GM21825 (cell line): ENCODE results near the gene LRRFIP1.
"Not testable (repeated sequence)": the region's sequence is repeated elsewhere in the genome, so short reads cannot be mapped to it uniquely, and the experiment has no call there.

Experiments used
- ATAC-seq: cut with Tn5 transposase; IDR thresholded peaks from one replicate; pipeline ENCODE4 v1.9.1; 2021; ENCODE audit warnings: mild to moderate bottlenecking, moderate library complexity; ENCODE audit not compliant: unreplicated experiment

Gene LRRFIP1

GRCh38 chr2:237743024-237743423 lies 115.6 kb downstream of the LRRFIP1 start:
- ATAC-seq, result no peak

- ATAC-seq, result no peak
Observed at GRCh38 chr2:237743561-237744269, 116.3 kb downstream of the LRRFIP1 start.

GRCh38 chr2:237744270-237744612 lies 116.9 kb downstream of the LRRFIP1 start:
- ATAC-seq, result no peak

- no peak for ATAC-seq
Observed at GRCh38 chr2:237744613-237745249, 117.3 kb downstream of the LRRFIP1 start.

- no peak for ATAC-seq
Observed at GRCh38 chr2:237745250-237745613, 117.8 kb downstream of the LRRFIP1 start.

GRCh38 chr2:237746302-237747080 lies 119.1 kb downstream of the LRRFIP1 start:
- ATAC-seq, result no peak

- ATAC-seq, result no peak
Observed at GRCh38 chr2:237747189-237747588, 119.8 kb downstream of the LRRFIP1 start.

GRCh38 chr2:237749002-237749401 lies 121.6 kb downstream of the LRRFIP1 start:
- no peak for ATAC-seq

GRCh38 chr2:237749961-237750360 lies 122.6 kb downstream of the LRRFIP1 start:
- no peak for ATAC-seq

GRCh38 chr2:237750441-237750840 lies 123.1 kb downstream of the LRRFIP1 start:
- not testable (repeated sequence) for ATAC-seq

GRCh38 chr2:237752761-237753165 lies 125.4 kb downstream of the LRRFIP1 start:
- peak; percentile 96 for ATAC-seq

GRCh38 chr2:237754182-237754581 lies 126.8 kb downstream of the LRRFIP1 start:
- no peak for ATAC-seq

- ATAC-seq, result no peak
Observed at GRCh38 chr2:237754626-237755248, 127.3 kb downstream of the LRRFIP1 start.

- no peak for ATAC-seq
Observed at GRCh38 chr2:237757616-237758015, 130.2 kb downstream of the LRRFIP1 start.

- no peak for ATAC-seq
Observed at GRCh38 chr2:237758185-237758584, 130.8 kb downstream of the LRRFIP1 start.

- ATAC-seq, result no peak
Observed at GRCh38 chr2:237759176-237759575, 131.8 kb downstream of the LRRFIP1 start.

GRCh38 chr2:237760506-237761502 lies 133.4 kb downstream of the LRRFIP1 start:
- ATAC-seq, result no peak

- not testable (repeated sequence) for ATAC-seq
Observed at GRCh38 chr2:237762291-237763182, 135.2 kb downstream of the LRRFIP1 start.

- ATAC-seq, result no peak
Observed at GRCh38 chr2:237763812-237764211, 136.4 kb downstream of the LRRFIP1 start.
